ENCODE results near the gene CWF19L2. TPM values are rescaled to one million over a fixed set of nuclear protein-coding genes. Genes with fewer than 3 reads are reported as not detected.

Gene CWF19L2
- total RNA-seq, 1 experiment from 2014 or later: 18.4 TPM

GRCh38 chr11:107493117-107493516, 35.5 kb upstream of the CWF19L2 start:
- Histone ChIP-seq H2BK5ac (ENCODE audit: insufficient read length, low read length) (no peak overlapping the region), H4K5ac (ENCODE audit: insufficient read length, low read depth, low read length) (no peak overlapping the region), H2BK15ac (ENCODE audit: low read depth, low read length) (no peak overlapping the region), H2BK120ac (ENCODE audit: low read depth, low read length, poor library complexity, severe bottlenecking) (no peak overlapping the region), H3K27ac (ENCODE audit: insufficient read length, low read depth, low read length) (no peak overlapping the region), H3K14ac (ENCODE audit: insufficient read depth, low read length) (no peak overlapping the region), H2BK12ac (ENCODE audit: insufficient read length, low read depth, low read length) (no peak overlapping the region), H2AFZ (ENCODE audit: low read length) (no peak overlapping the region), H3K9ac (ENCODE audit: extremely low read depth, insufficient read length, low read length) (no peak overlapping the region), H2BK20ac (ENCODE audit: low read depth, low read length, poor library complexity, severe bottlenecking) (no peak overlapping the region), H2AK5ac (ENCODE audit: insufficient read length, low read length) (no peak overlapping the region), H3K56ac (ENCODE audit: insufficient read length, low read depth, low read length) (no peak overlapping the region), H3K79me1 (ENCODE audit: insufficient read depth, low read depth, low read length, poor library complexity, severe bottlenecking) (no peaks in the 10 kb centered on the region), H4K8ac (replicated peaks; ENCODE audit: insufficient read length, low read depth, low read length) (no peak overlapping the region), H3K27me3 (ENCODE audit: insufficient read depth, low read length) (no peaks in the 10 kb centered on the region), H3K23me2 (ENCODE audit: insufficient read length, low read depth, low read length, poor library complexity, severe bottlenecking) (no peaks in the 10 kb centered on the region), H3K4ac (ENCODE audit: low read depth, low read length) (no peak overlapping the region), H3K4me1 (ENCODE audit: insufficient read depth, low read length) (no peaks in the 10 kb centered on the region), H3K9me3 (ENCODE audit: control insufficient read depth, low read depth, low read length) (no peaks in the 10 kb centered on the region), H3T11ph (ENCODE audit: low read length) (no peak overlapping the region), H3K4me2 (ENCODE audit: insufficient read depth, insufficient read length, low read length) (no peak overlapping the region), H3K18ac (ENCODE audit: insufficient read length, low read depth, low read length) (no peak overlapping the region), H3K23ac (ENCODE audit: insufficient read length, low read depth, low read length) (no peak overlapping the region), H3K79me2 (ENCODE audit: insufficient read depth, low read length) (no peaks in the 10 kb centered on the region), H4K20me1 (ENCODE audit: control insufficient read depth, insufficient read depth, insufficient read length) (no peaks in the 10 kb centered on the region), H4K91ac (ENCODE audit: insufficient read length, low read depth, low read length) (no peak overlapping the region)
- Mint-ChIP-seq H3K4me3 (no peak overlapping the region), H3K36me3 (ENCODE audit: insufficient read depth in 1 of 3, low read depth in 3 of 3) (peaks cover 0 to 7% (median 4%) of the 10 kb centered on the region in 3 experiments; a peak in 2 of 7 replicates), H3K27ac (no peak overlapping the region), H3K9me3 (peaks cover 2 to 5% of the 10 kb centered on the region in 2 experiments; a peak in 3 of 5 replicates), H3K27me3 (ENCODE audit: low read depth) (no peaks in the 10 kb centered on the region), H3K4me1 (no peaks in the 10 kb centered on the region)
- TF ChIP-seq CTCF (conservative IDR thresholded peaks at IDR 0.05): no peak
- no peak for DNase-seq
- no CpG with 5 or more reads among the region's 1 CpG for WGBS (ENCODE audit: extremely low coverage, insufficient read length, low lambda C conversion rate)

Data from H9 (cell line).